Testis (tissue), 3 donors: ENCODE data around the gene LIG4. TPM values are rescaled to one million over a fixed set of nuclear protein-coding genes. Genes with fewer than 3 reads are reported as not detected.

ENCODE experiments used
- DNase-seq: peaks from one replicate; pipeline ENCODE4 v3.0.0-alpha.2; 2019
- H3K27ac ChIP-seq, 2 donors: fragments of 200-600 bp; sonication (generic); one replicate each; pipeline ENCODE4 v1.5.1; 2019
- H3K27me3 ChIP-seq: fragments of 200-600 bp; sonication (generic); one replicate; pipeline ENCODE4 v1.5.1; 2019
- H3K36me3 ChIP-seq: fragments of 200-600 bp; sonication (generic); one replicate; pipeline ENCODE4 v1.5.1; 2017; ENCODE audit warnings: low read depth; ENCODE audit errors: missing control alignments
- H3K4me1 ChIP-seq: fragments of 200-600 bp; sonication (generic); one replicate; pipeline ENCODE4 v1.5.1; 2019
- H3K4me3 ChIP-seq, 2 donors: fragments of 200-600 bp; sonication (generic); one replicate each; pipeline ENCODE4 v1.5.1; 2017 to 2019
- H3K9me3 ChIP-seq: fragments of 200-600 bp; sonication (generic); one replicate; pipeline ENCODE4 v1.5.1; 2017
- CTCF ChIP-seq, 3 experiments: fragments of 450-650 bp in 2 of 3; fragments of 200-600 bp in 1 of 3; sonication (generic) in 1 of 3; IDR thresholded peaks; one replicate each; pipeline ENCODE4 v1.5.1; 2016 to 2019; ENCODE audit warnings: antibody characterized with exemption in 3 of 3, mild to moderate bottlenecking in 2 of 3, moderate library complexity in 1 of 3
- POLR2A ChIP-seq: fragments of 450-650 bp; IDR thresholded peaks from one replicate; pipeline ENCODE4 v1.6.1; 2017; ENCODE audit warnings: antibody characterized with exemption, mild to moderate bottlenecking, moderate library complexity
- WGBS, 2 donors: methylation state at CpG; one replicate each; pipeline ENCODE4 v1.1.5; 2018; 5-methylcytosine and 5-hydroxymethylcytosine counted together
- intact Hi-C: fragments of 100-400 bp; cut with DNase I; formaldehyde crosslinking; loops from one replicate; pipeline ENCODE4 v1.15.1; 2023; ENCODE audit warnings: low total_unique reads
- polyA plus RNA-seq: library from polyadenylated mRNA; stranded (reverse); fragments of 350-450 nt; fragmentation: Illumina TruSeq; extraction: RNeasy Lipid Tissue Mini Kit (QIAGEN cat#74804); gene quantifications from one replicate; pipeline ENCODE4 v1.2.3, GENCODE V29; 2014; ENCODE audit warnings: low read depth, low replicate concordance; ENCODE audit not compliant: insufficient read depth
- total RNA-seq, 2 donors: library from RNA; depleted of rRNA; stranded (reverse); fragments of >200 nt; gene quantifications; one replicate each; pipeline ENCODE4 v1.2.3, GENCODE V29; 2016

LIG4 gene
- total and polyA plus RNA-seq, 3 donors from 2014 or later: 10.1 to 16.3 (median 11.0) TPM

- intact Hi-C loops: no loop called here
- peaks cover 6% of the 10 kb centered on the region for H3K4me1 ChIP-seq
- H3K27ac ChIP-seq: no peak overlapping the region
- H3K4me3 ChIP-seq: peak overlapping the region; percentile 43 to 49
- peak; percentile 40 for DNase-seq
- TF ChIP-seq CTCF (IDR thresholded peaks at IDR 0.05) (no peak), POLR2A (no peak)
- no peaks in the 10 kb centered on the region for H3K27me3 ChIP-seq
- H3K9me3 ChIP-seq: no peaks in the 10 kb centered on the region
- H3K36me3 ChIP-seq: no peaks in the 10 kb centered on the region
- WGBS, 2 donors: 12 to 14% methylated on average over 20 to 27 of the region's 41 CpGs
Observed at GRCh38 chr13:108214441-108215271, 680 bp downstream of the LIG4 start.

GRCh38 chr13:108213946-108214345 is 1.4 kb downstream of the LIG4 start:
- Histone ChIP-seq H3K9me3 (no peaks in the 10 kb centered on the region), H3K4me1 (no peaks in the 10 kb centered on the region), H3K27ac (no peak overlapping the region), H3K27me3 (no peaks in the 10 kb centered on the region), H3K4me3 (no peak overlapping the region), H3K36me3 (no peaks in the 10 kb centered on the region)
- WGBS, 2 donors: 51 to 62% methylated on average over 5 of the region's 5 CpGs
- intact Hi-C loops: no loop called here
- DNase-seq: no peak
- TF ChIP-seq CTCF (IDR thresholded peaks at IDR 0.05) (no peak), POLR2A (no peak)

DNA sequence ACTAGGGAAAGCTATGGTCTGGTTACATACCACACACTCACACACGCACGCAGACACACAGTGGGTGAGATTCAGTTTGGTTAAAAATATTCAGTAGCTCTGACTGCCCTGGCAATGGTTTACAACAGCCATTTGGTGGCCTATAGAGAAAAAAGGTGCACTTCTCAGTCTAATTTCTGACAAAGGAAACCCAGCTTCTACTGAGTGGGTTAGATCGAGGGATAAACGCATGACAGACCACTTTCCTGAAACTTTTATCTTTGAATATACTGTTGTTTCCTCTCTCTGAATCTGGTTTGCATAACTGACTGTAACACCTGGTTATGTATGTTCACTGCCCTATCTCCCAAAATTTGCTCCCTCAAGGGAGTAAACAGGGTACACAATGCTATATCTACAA is 2.5 kb downstream of the LIG4 start:
- WGBS, 2 donors: 78 to 92% methylated on average over 4 of the region's 4 CpGs
- no peaks in the 10 kb centered on the region for H3K27me3 ChIP-seq

GRCh38 chr13:108210551-108210950 is 4.8 kb downstream of the LIG4 start:
- H3K27me3 ChIP-seq: no peaks in the 10 kb centered on the region
- H3K9me3 ChIP-seq: no peaks in the 10 kb centered on the region
- H3K36me3 ChIP-seq: no peaks in the 10 kb centered on the region
- no peak overlapping the region for H3K27ac ChIP-seq
- intact Hi-C loops: no loop called here
- TF ChIP-seq CTCF (IDR thresholded peaks at IDR 0.05) (no peak), POLR2A (no peak)
- no peak for DNase-seq
- no peak overlapping the region for H3K4me3 ChIP-seq
- 79 to 83% methylated on average over 2 of the region's 2 CpGs for WGBS, 2 donors
- H3K4me1 ChIP-seq: no peaks in the 10 kb centered on the region

More for the DNA sequence above, 2.5 kb downstream of the LIG4 start:
- Histone ChIP-seq H3K9me3 (no peaks in the 10 kb centered on the region), H3K36me3 (no peaks in the 10 kb centered on the region), H3K27ac (no peak overlapping the region), H3K4me3 (no peak overlapping the region), H3K4me1 (no peaks in the 10 kb centered on the region)
- TF ChIP-seq CTCF (IDR thresholded peaks at IDR 0.05) (no peak), POLR2A (no peak)
- no peak for DNase-seq
- intact Hi-C loops: no loop called here
